NCI-H345 treated with DMSO at 0.1 percent for 48 hours (cell line): ENCODE results near the gene SYNPO2.

ENCODE experiments used
- DNase-seq: peaks from one replicate; lab custom pipeline; 2025; ENCODE audit not compliant: unreplicated experiment; lab: John Stamatoyannopoulos, UW

The SYNPO2 gene

GRCh38 chr4:118931786-118932185 lies 43.1 kb downstream of the SYNPO2 start:
- DNase-seq = no peak

- DNase-seq = no peak
Observed at GRCh38 chr4:118935819-118936218, 47.2 kb downstream of the SYNPO2 start.

- no peak for DNase-seq
Observed at GRCh38 chr4:118936406-118936805, 47.8 kb downstream of the SYNPO2 start.

GRCh38 chr4:118939169-118939783 lies 50.6 kb downstream of the SYNPO2 start:
- DNase-seq = no peak

GRCh38 chr4:118941149-118941548 lies 52.5 kb downstream of the SYNPO2 start:
- no peak for DNase-seq

GRCh38 chr4:118941799-118942198 lies 53.1 kb downstream of the SYNPO2 start:
- DNase-seq = no peak

GRCh38 chr4:118942465-118942864 lies 53.8 kb downstream of the SYNPO2 start:
- DNase-seq = no peak

GRCh38 chr4:118947095-118947494 lies 58.4 kb downstream of the SYNPO2 start:
- DNase-seq = no peak

- DNase-seq = no peak
Observed at GRCh38 chr4:118948545-118949144, 60.0 kb downstream of the SYNPO2 start.

- no peak for DNase-seq
Observed at GRCh38 chr4:118950224-118950623, 61.6 kb downstream of the SYNPO2 start.

- DNase-seq = no peak
Observed at GRCh38 chr4:118950929-118951570, 62.4 kb downstream of the SYNPO2 start.

- no peak for DNase-seq
Observed at GRCh38 chr4:118953276-118953675, 64.6 kb downstream of the SYNPO2 start.

GRCh38 chr4:118954246-118954645 lies 65.6 kb downstream of the SYNPO2 start:
- no peak for DNase-seq

- DNase-seq = no peak
Observed at GRCh38 chr4:118955515-118955914, 66.9 kb downstream of the SYNPO2 start.

- DNase-seq = no peak
Observed at GRCh38 chr4:118957722-118958445, 69.2 kb downstream of the SYNPO2 start.

GRCh38 chr4:118962540-118962939 lies 73.9 kb downstream of the SYNPO2 start:
- no peak for DNase-seq

- DNase-seq = no peak
Observed at GRCh38 chr4:118964891-118965411, 76.3 kb downstream of the SYNPO2 start.

GRCh38 chr4:118967393-118967792 lies 78.7 kb downstream of the SYNPO2 start:
- DNase-seq = no peak

- no peak for DNase-seq
Observed at GRCh38 chr4:118968005-118968404, 79.4 kb downstream of the SYNPO2 start.

GRCh38 chr4:118968813-118969212 lies 80.2 kb downstream of the SYNPO2 start:
- DNase-seq = no peak

- no peak for DNase-seq
Observed at GRCh38 chr4:118969359-118969758, 80.7 kb downstream of the SYNPO2 start.

- no peak for DNase-seq
Observed at GRCh38 chr4:118972167-118972566, 83.5 kb downstream of the SYNPO2 start.
